ENCODE data around the gene BCLAF1. TPM values are rescaled to one million over a fixed set of nuclear protein-coding genes. Genes with fewer than 3 reads are reported as not detected.
"Not testable (repeated sequence)": the region's sequence is repeated elsewhere in the genome, so short reads cannot be mapped to it uniquely, and the experiment has no call there.

Gene BCLAF1
- total RNA-seq, 3 donors from 2014 or later = 241 to 270 (median 261) TPM

DNA sequence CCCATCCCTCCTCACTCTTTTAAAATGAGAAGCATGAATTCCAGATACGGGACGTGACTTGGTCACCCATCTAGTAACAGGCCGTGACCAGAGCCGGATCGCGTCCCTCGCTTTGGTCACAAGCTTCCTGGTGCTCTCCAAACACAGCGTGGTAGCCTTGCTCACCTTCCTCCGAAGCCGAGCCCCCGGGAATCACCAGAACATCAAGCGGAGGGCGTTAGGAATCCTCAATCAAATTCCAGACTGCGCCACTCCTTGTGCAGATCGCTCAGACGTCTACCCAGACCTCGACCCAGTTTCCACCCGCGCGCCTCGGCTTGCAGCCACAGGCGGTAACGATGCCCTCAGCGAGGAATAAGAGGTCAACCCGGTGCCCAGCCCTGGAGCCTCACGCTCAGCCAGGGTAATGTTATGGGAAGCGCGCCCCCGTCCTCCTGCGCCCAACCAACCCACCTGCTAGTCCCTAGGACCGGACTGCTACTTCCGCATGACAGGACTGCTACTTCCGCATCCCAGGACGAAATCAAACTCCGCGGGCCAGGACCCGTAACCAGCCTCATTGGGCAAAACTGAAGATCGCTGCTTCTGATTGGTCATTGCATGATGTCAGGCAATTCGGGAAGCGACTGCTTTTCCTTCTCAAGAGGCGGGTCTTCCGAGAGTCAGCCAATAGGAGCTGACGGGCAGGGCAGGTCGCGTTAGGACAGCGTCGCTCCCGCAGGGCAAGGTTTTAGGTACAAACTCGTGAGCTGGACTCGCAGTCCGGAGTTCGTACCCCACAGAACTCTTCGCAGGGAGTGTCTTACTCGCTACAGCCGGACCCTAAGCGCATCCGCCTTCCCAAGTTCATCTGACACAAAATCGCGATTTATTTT is 39.6 kb downstream of the BCLAF1 start, which contains the start of gene MTFR2:
Gene MTFR2, minus strand, starts transcription at position 501 of the 875 bp plus-strand sequence. CDS start 1,212 bp downstream, outside the sequence.
- Mint-ChIP-seq H3K36me3 (ENCODE audit: insufficient read depth) (peaks cover 1% of the 10 kb centered on the region), H3K4me3 (peak within 1 kb of the TSS; percentile 94), H3K4me1 (ENCODE audit: low read depth) (peaks cover 36% of the 10 kb centered on the region), H3K27me3 (ENCODE audit: low read depth) (no peaks in the 10 kb centered on the region), H3K9me3 (no peaks in the 10 kb centered on the region)
- peak; percentile 94 for ATAC-seq
- peak; percentile 85 for DNase-seq

DNA sequence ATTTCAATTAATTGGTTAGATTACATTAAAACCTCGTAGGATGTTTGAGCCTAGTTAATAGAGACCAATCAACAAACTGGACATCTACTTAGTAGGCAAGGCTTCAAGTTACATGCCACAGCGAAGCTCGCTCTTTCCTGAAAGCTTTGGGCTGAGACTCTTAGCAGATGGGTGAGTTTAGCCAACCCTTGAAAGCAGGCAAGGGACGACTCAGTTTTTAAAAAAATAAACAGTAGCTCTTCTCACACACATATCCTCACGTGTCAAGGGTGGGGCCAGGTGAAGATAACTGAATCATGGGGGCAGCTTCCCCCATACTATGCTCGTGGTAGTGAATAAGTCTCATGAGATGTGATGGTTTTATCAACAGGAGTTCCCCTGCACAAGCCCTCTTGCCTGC is 40.3 kb downstream of the BCLAF1 start:
- peaks cover 36% of the 10 kb centered on the region for H3K4me1 Mint-ChIP-seq (ENCODE audit: low read depth)
- H3K9me3 Mint-ChIP-seq = no peaks in the 10 kb centered on the region
- peak overlapping the region; percentile 94 for H3K4me3 Mint-ChIP-seq
- ATAC-seq (peak in 1 of 2 donors; percentile 2), DNase-seq (no peak)
- peaks cover 1% of the 10 kb centered on the region for H3K36me3 Mint-ChIP-seq (ENCODE audit: insufficient read depth)
- no peaks in the 10 kb centered on the region for H3K27me3 Mint-ChIP-seq (ENCODE audit: low read depth)

DNA sequence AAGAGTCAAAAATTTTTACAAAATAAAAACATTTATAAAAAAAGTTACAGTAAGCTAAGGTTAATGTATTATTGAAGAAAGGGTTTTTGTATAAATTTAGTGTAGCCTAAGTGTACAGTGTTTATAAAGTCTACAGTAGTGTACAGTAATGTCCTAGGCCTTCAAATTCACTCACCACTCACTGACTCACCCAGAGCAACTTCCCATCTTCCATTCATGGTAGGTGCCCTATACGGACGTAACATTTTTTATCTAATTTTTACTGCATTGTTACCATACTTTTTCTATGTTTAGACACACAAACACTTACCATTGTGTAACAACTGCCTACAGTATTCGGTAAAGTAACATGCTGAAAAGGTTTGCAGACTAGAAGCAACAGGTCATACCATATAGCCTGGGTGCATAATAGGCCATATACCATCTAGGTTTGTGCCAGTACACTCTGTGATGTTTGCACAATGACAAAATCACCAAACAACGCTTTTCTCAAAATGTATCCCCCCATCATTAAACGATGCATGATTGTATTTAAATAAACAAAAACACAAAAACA is 45.5 kb downstream of the BCLAF1 start:
- no peak for ATAC-seq
- Mint-ChIP-seq H3K36me3 (ENCODE audit: insufficient read depth) (peaks cover 2% of the 10 kb centered on the region), H3K27me3 (ENCODE audit: low read depth) (no peaks in the 10 kb centered on the region), H3K4me1 (ENCODE audit: low read depth) (peaks cover 5% of the 10 kb centered on the region), H3K4me3 (no peak overlapping the region), H3K9me3 (no peaks in the 10 kb centered on the region)
- no peak for DNase-seq

DNA sequence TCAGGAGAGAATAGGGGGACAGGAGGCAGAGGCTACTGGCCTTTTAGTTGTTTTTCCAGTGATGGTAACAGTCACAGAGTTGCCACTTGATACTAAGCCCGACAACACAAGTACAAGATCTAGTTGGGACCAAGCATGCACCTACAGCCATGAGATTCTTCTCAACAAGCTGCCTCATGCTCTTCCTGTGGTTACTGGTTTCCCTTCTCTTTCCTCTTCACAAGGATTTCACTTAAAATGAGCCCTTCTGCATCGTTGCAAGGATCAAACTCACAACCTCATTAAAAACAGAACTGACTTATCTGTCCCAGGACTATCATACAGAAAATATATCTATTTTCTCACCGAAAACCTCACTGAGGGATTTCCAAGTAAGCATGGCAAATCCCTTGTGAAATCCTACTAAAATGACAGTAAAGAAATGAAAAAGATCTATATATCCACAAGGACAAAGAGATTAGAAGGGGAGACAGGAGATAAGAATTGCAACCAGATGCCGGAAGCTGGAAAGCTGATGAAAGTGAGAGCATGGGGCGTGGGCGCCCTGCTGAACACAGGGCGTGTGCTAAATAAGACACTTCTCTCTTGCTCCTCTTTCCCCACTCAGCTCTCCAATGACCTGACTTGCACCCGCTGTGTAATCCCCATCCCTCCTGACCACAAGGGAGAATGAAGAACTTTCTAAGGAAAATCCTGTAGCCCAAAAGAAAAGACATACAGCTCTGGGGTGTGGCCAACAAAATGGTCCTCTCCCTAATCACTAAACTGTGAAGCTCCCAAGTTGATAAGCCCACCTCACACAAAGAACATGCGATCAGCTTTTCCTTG is 53.0 kb downstream of the BCLAF1 start:
- Mint-ChIP-seq H3K36me3 (ENCODE audit: insufficient read depth) (peaks cover 8% of the 10 kb centered on the region), H3K4me3 (no peak overlapping the region), H3K4me1 (ENCODE audit: low read depth) (peaks cover 11% of the 10 kb centered on the region), H3K27me3 (ENCODE audit: low read depth) (no peaks in the 10 kb centered on the region), H3K9me3 (no peaks in the 10 kb centered on the region)
- DNase-seq (no peak), ATAC-seq (no peak)

DNA sequence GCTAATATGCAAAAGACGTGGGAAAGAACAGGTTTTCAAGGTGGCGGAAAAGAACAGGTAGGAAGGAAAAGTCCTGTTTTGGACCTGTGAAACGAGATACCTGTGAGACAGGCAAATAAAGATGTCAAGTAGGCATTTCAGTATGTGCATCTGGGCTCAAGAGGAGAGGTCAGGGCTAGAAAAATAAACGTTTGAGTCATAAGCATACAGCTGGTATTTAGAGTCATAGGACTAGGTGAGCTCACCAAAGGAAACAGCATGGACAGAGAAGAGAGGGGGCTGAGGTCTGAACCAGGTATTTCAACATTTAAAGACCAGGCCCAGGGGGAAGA is 54.4 kb downstream of the BCLAF1 start:
- DNase-seq = no peak
- Mint-ChIP-seq H3K9me3 (no peaks in the 10 kb centered on the region), H3K4me1 (ENCODE audit: low read depth) (peaks cover 11% of the 10 kb centered on the region), H3K36me3 (ENCODE audit: insufficient read depth) (peaks cover 8% of the 10 kb centered on the region), H3K4me3 (no peak overlapping the region), H3K27me3 (ENCODE audit: low read depth) (no peaks in the 10 kb centered on the region)
- ATAC-seq = no peak

- H3K4me1 Mint-ChIP-seq (ENCODE audit: low read depth) = peaks cover 11% of the 10 kb centered on the region
- no peak overlapping the region for H3K4me3 Mint-ChIP-seq
- no peak for DNase-seq
- H3K9me3 Mint-ChIP-seq = no peaks in the 10 kb centered on the region
- no peak for ATAC-seq
- peaks cover 6% of the 10 kb centered on the region for H3K36me3 Mint-ChIP-seq (ENCODE audit: insufficient read depth)
- H3K27me3 Mint-ChIP-seq (ENCODE audit: low read depth) = no peaks in the 10 kb centered on the region
These were observed 56.9 kb downstream of the BCLAF1 start for GRCh38 chr6:136232701-136233100.

GRCh38 chr6:136230219-136230853 is 59.3 kb downstream of the BCLAF1 start:
- H3K36me3 Mint-ChIP-seq (ENCODE audit: insufficient read depth) = no peaks in the 10 kb centered on the region
- H3K4me3 Mint-ChIP-seq = no peak overlapping the region
- DNase-seq (no peak), ATAC-seq (peak in 1 of 2 donors; percentile 16)
- H3K27me3 Mint-ChIP-seq (ENCODE audit: low read depth) = no peaks in the 10 kb centered on the region
- no peaks in the 10 kb centered on the region for H3K9me3 Mint-ChIP-seq
- H3K4me1 Mint-ChIP-seq (ENCODE audit: low read depth) = peaks cover 7% of the 10 kb centered on the region

GRCh38 chr6:136228814-136229213 is 60.8 kb downstream of the BCLAF1 start:
- peaks cover 4% of the 10 kb centered on the region for H3K9me3 Mint-ChIP-seq
- H3K36me3 Mint-ChIP-seq (ENCODE audit: insufficient read depth) = no peaks in the 10 kb centered on the region
- H3K27me3 Mint-ChIP-seq (ENCODE audit: low read depth) = no peaks in the 10 kb centered on the region
- peaks cover 7% of the 10 kb centered on the region for H3K4me1 Mint-ChIP-seq (ENCODE audit: low read depth)
- DNase-seq (no peak), ATAC-seq (no peak)
- no peak overlapping the region for H3K4me3 Mint-ChIP-seq

GRCh38 chr6:136226674-136227377 is 62.8 kb downstream of the BCLAF1 start:
- Mint-ChIP-seq H3K9me3 (peaks cover 4% of the 10 kb centered on the region), H3K27me3 (ENCODE audit: low read depth) (no peaks in the 10 kb centered on the region), H3K36me3 (ENCODE audit: insufficient read depth) (no peaks in the 10 kb centered on the region), H3K4me3 (peak overlapping the region; percentile 39), H3K4me1 (ENCODE audit: low read depth) (peaks cover 7% of the 10 kb centered on the region)
- DNase-seq (no peak), ATAC-seq (peak; percentile 31 to 39)

DNA sequence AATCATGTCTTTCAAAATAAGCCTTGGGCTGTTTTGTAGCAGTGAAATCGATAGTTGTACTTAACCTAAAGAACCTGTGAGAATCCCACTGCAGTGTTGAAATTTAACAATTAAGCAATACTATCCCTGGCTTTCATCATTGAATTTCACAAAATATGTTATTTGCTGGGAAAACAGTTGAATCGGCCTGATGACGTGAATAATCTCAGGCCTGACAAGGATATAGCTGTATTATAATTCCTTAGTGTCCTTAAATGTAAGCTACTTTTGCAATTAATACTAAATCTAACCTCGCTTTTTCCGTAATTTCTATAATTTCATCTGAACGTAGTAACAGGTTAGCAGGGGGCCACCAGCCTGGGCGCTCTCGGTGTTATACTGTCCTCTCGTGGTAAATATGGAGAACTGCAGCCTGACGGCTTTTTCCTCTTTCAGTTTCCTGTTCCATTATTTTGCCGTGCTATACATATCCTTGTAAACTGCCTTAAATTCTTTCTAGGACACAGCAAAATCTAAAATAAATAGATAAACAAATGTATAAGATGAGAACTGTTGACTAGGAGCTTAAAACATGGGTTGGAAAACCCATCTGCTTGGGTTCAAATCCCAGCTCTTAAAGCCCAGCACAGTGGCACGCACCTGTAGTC is 63.5 kb downstream of the BCLAF1 start:
- peak overlapping the region; percentile 39 for H3K4me3 Mint-ChIP-seq
- ATAC-seq (peak; percentile 73 to 81), DNase-seq (peak; percentile 47)

GRCh38 chr6:136225496-136225895 is 64.2 kb downstream of the BCLAF1 start:
- ATAC-seq (peak; percentile 64 to 73), DNase-seq (no peak)
- H3K36me3 Mint-ChIP-seq (ENCODE audit: insufficient read depth) = no peaks in the 10 kb centered on the region
- H3K27me3 Mint-ChIP-seq (ENCODE audit: low read depth) = no peaks in the 10 kb centered on the region
- H3K4me1 Mint-ChIP-seq (ENCODE audit: low read depth) = peaks cover 7% of the 10 kb centered on the region
- H3K4me3 Mint-ChIP-seq = no peak overlapping the region
- H3K9me3 Mint-ChIP-seq = peaks cover 4% of the 10 kb centered on the region

More for the DNA sequence above, 63.5 kb downstream of the BCLAF1 start:
- peaks cover 7% of the 10 kb centered on the region for H3K4me1 Mint-ChIP-seq (ENCODE audit: low read depth)
- H3K27me3 Mint-ChIP-seq (ENCODE audit: low read depth) = no peaks in the 10 kb centered on the region
- no peaks in the 10 kb centered on the region for H3K36me3 Mint-ChIP-seq (ENCODE audit: insufficient read depth)
- H3K9me3 Mint-ChIP-seq = peaks cover 4% of the 10 kb centered on the region

GRCh38 chr6:136224974-136225373 is 64.7 kb downstream of the BCLAF1 start:
- not testable (repeated sequence) for H3K9me3 Mint-ChIP-seq; H3K27me3 Mint-ChIP-seq (ENCODE audit: low read depth); ATAC-seq; H3K4me3 Mint-ChIP-seq; H3K36me3 Mint-ChIP-seq (ENCODE audit: insufficient read depth); H3K4me1 Mint-ChIP-seq (ENCODE audit: low read depth); DNase-seq
